HCT116 (cell line): ENCODE results near the gene GAP43. TPM values are rescaled to one million over a fixed set of nuclear protein-coding genes. Genes with fewer than 3 reads are reported as not detected.

Experiments
- ATAC-seq: fragments of 200-7000 bp; cut with Tn5 transposase; 2 replicates; pipeline ENCODE4 v1.9.1; 2020; ENCODE audit warnings: mild to moderate bottlenecking, moderate library complexity
- BruUV-seq: library from RNA; stranded (reverse); fragments of 400-500 nt; replicated peaks from 2 replicates; lab custom pipeline; 2021; lab: Mats Ljungman, UMichigan
- CTCF ChIA-PET: fragments of 300-600 bp; sonication (Branson Sonifier 250); formaldehyde crosslinking; loops from one replicate; lab custom pipeline; 2021; ENCODE audit warnings: antibody characterized with exemption; lab: Charles Lee
- POLR2A ChIA-PET: fragments of 300-600, 350-600 bp; sonication (Branson Sonifier 250); formaldehyde crosslinking; loops from one replicate; lab custom pipeline; 2021; ENCODE audit warnings: antibody characterized with exemption; lab: Charles Lee
- RAD21 ChIA-PET, 2 experiments: fragments of 300-600 bp; sonication (Branson Sonifier 250); formaldehyde crosslinking; loops; one replicate each; lab custom pipeline; 2023; ENCODE audit warnings: low total read pairs in 2 of 2; ENCODE audit not compliant: uncharacterized antibody in 2 of 2, unreplicated experiment in 2 of 2, low non-redundant PET in 1 of 2; lab: Charles Lee
- DNase-seq: peaks from one replicate; pipeline ENCODE4 v3.0.0-alpha.2; 2010; ENCODE audit warnings: low read depth, low spot score
- H2AFZ ChIP-seq: fragments of 200-600 bp; shearing (Covaris generic), sonication (generic); 2 replicates; pipeline ENCODE4 v1.6.1; 2017; ENCODE audit warnings: low read depth, mixed run types, mixed read lengths, antibody characterized with exemption, low read length; ENCODE audit not compliant: poor library complexity, severe bottlenecking
- H3K27ac ChIP-seq: 2 replicates; pipeline ENCODE4 v1.5.1; 2012; ENCODE audit warnings: low read depth, low read length
- H3K27me3 ChIP-seq: fragments of 200-600 bp; sonication (generic); 2 replicates; pipeline ENCODE4 v1.6.1; 2016; ENCODE audit warnings: mixed run types, low read length, mixed read lengths; ENCODE audit not compliant: insufficient read depth
- H3K36me3 ChIP-seq, 2 experiments: fragments of 200-500 bp in 1 of 2; fragments of 200-600 bp in 1 of 2; sonication (Bioruptor generic) in 1 of 2; sonication (generic) in 1 of 2; 2 replicates each; pipeline versions ENCODE4 v1.5.1 to v1.6.1; 2014 to 2016; ENCODE audit warnings: low read length in 2 of 2, inconsistent platforms in 1 of 2, mixed read lengths in 1 of 2, mixed run types in 1 of 2; ENCODE audit not compliant: insufficient read depth in 2 of 2, control insufficient read depth in 1 of 2
- H3K4me1 ChIP-seq, 2 experiments: fragments of 200-600 bp in 1 of 2; sonication (generic) in 1 of 2; 2 replicates each; pipeline versions ENCODE4 v1.5.1 to v1.6.1; 2012 to 2017; ENCODE audit warnings: low read length in 2 of 2, inconsistent platforms in 1 of 2, mild to moderate bottlenecking in 1 of 2, mixed read lengths in 1 of 2, mixed run types in 1 of 2, moderate library complexity in 1 of 2; ENCODE audit not compliant: insufficient read depth in 2 of 2, control insufficient read depth in 1 of 2
- H3K4me2 ChIP-seq: fragments of 200-600 bp; sonication (generic); 2 replicates; pipeline ENCODE4 v1.6.1; 2017; ENCODE audit warnings: mixed run types, low read length, mixed read lengths
- H3K4me3 ChIP-seq, 2 experiments: fragments of 200-600 bp in 1 of 2; sonication (generic) in 1 of 2; replicated peaks in 1 of 2; 2 replicates each; pipeline ENCODE4 v1.5.1; 2011 to 2016; ENCODE audit warnings: low read length in 2 of 2, control low read depth in 1 of 2, low read depth in 1 of 2, mild to moderate bottlenecking in 1 of 2, mixed read lengths in 1 of 2, mixed run types in 1 of 2
- H3K79me2 ChIP-seq: fragments of 200-600 bp; sonication (generic); 2 replicates; pipeline ENCODE4 v1.6.1; 2017; ENCODE audit warnings: mild to moderate bottlenecking, mixed run types, low read length, moderate library complexity, mixed read lengths; ENCODE audit not compliant: insufficient read depth
- H3K9ac ChIP-seq: fragments of 200-600 bp; sonication (generic); 2 replicates; pipeline ENCODE4 v1.6.1; 2016; ENCODE audit warnings: low read length, mixed read lengths
- H3K9me2 ChIP-seq: fragments of 200-600 bp; sonication (generic), shearing (Covaris generic); 2 replicates; pipeline ENCODE4 v1.6.1; 2017; ENCODE audit warnings: mixed run types, mild to moderate bottlenecking, moderate library complexity; ENCODE audit not compliant: insufficient read depth
- H3K9me3 ChIP-seq, 2 experiments: fragments of 200-500 bp in 1 of 2; fragments of 200-600 bp in 1 of 2; sonication (Bioruptor generic) in 1 of 2; sonication (generic) in 1 of 2; 2 replicates each; pipeline ENCODE4 v1.6.1; 2014 to 2017; ENCODE audit warnings: low read length in 2 of 2, mixed read lengths in 2 of 2, inconsistent platforms in 1 of 2, low read depth in 1 of 2, mild to moderate bottlenecking in 1 of 2, mixed run types in 1 of 2, moderate library complexity in 1 of 2; ENCODE audit not compliant: control insufficient read depth in 1 of 2, insufficient read depth in 1 of 2
- H4K20me1 ChIP-seq: fragments of 200-600 bp; sonication (generic), shearing (Covaris generic); 2 replicates; pipeline ENCODE4 v1.6.1; 2017; ENCODE audit warnings: mixed run types, mild to moderate bottlenecking, moderate library complexity; ENCODE audit not compliant: insufficient read depth
- CBX3 ChIP-seq: IDR thresholded peaks from 2 replicates; pipeline ENCODE4 v1.6.1; 2012; ENCODE audit warnings: low read depth
- CEBPB ChIP-seq: IDR thresholded peaks from 2 replicates; pipeline ENCODE4 v1.6.1; 2012; ENCODE audit warnings: low read depth
- EGR1 ChIP-seq: IDR thresholded peaks from 2 replicates; pipeline ENCODE4 v1.6.1; 2012; ENCODE audit warnings: low read depth
- ELF1 ChIP-seq: IDR thresholded peaks from 2 replicates; pipeline ENCODE4 v1.6.1; 2012; ENCODE audit warnings: low read depth, borderline replicate concordance
- EZH2 ChIP-seq: fragments of 200-600 bp; sonication (generic); IDR thresholded peaks from 2 replicates; pipeline ENCODE4 v1.6.1; 2017; ENCODE audit warnings: antibody characterized with exemption, mixed run types
- EZH2phosphoT487 ChIP-seq: fragments of 200-600 bp; IDR thresholded peaks from 2 replicates; pipeline ENCODE4 v1.6.1; 2018; ENCODE audit warnings: antibody characterized with exemption, borderline replicate concordance
- FOSL1 ChIP-seq: IDR thresholded peaks from 2 replicates; pipeline ENCODE4 v1.6.1; 2012; ENCODE audit warnings: low read depth
- JUND ChIP-seq: IDR thresholded peaks from 2 replicates; pipeline ENCODE4 v1.6.1; 2012
- POLR2AphosphoS5 ChIP-seq: IDR thresholded peaks from 2 replicates; pipeline ENCODE4 v1.6.1; 2011; ENCODE audit warnings: mild to moderate bottlenecking, low read depth, low read length, moderate library complexity
- RAD21 ChIP-seq: IDR thresholded peaks from 2 replicates; pipeline ENCODE4 v1.6.1; 2012; ENCODE audit warnings: low read depth, mild to moderate bottlenecking
- SIN3A ChIP-seq: IDR thresholded peaks from 2 replicates; pipeline ENCODE4 v1.6.1; 2012; ENCODE audit warnings: low read depth
- SRF ChIP-seq: IDR thresholded peaks from 2 replicates; pipeline ENCODE4 v1.6.1; 2012; ENCODE audit warnings: low read depth
- ZFX ChIP-seq: fragments of 450-650 bp; IDR thresholded peaks from 2 replicates; pipeline ENCODE4 v1.6.1; 2017
- ZNF274 ChIP-seq: fragments of 200-500 bp; sonication (Bioruptor generic); IDR thresholded peaks from 2 replicates; pipeline ENCODE4 v1.6.1; 2014; ENCODE audit warnings: mild to moderate bottlenecking, low read depth, low read length, inconsistent platforms
- intact Hi-C: fragments of 100-400 bp; cut with micrococcal nuclease; formaldehyde crosslinking; loops from 2 replicates; pipeline ENCODE4 v1.10.0; 2022
- total RNA-seq: library from RNA; stranded (reverse); gene quantifications from one replicate; pipeline ENCODE4 v1.2.1, GENCODE V29; 2021; ENCODE audit not compliant: unreplicated experiment
- TF ChIP-seq, protein P1 (sequence below): IDR thresholded peaks from 2 replicates; pipeline ENCODE4 v1.6.1; 2012; ENCODE audit warnings: low read depth
- TF ChIP-seq, protein P2 (sequence below): IDR thresholded peaks from 2 replicates; pipeline ENCODE4 v1.6.1; 2011; ENCODE audit warnings: mild to moderate bottlenecking, low read length, moderate library complexity; ENCODE audit not compliant: insufficient replicate concordance; ENCODE audit errors: extremely low read depth
- TF ChIP-seq, protein P3 (sequence below): IDR thresholded peaks from 2 replicates; pipeline ENCODE4 v1.6.1; 2012

GAP43 gene
- total RNA-seq, 1 experiment from 2014 or later: not detected

DNA sequence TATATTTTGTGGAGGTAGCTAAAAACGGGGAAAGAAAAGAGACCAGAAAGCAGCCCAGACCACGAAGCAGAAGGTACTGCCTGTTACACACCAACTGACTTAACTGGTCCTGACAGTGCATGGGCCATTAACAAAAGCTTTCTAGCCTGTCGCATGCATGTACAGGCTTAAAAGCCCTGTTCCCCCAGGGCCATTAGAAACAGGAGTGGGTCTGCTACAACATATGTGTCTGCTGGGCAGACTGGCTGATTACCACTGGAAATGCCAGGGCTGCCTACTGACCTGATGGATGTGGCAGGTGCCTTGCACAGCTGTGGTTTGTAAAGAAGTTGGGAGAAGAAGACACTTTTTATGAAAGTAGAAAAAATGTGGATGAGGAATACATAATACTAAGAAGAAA, 137.4 kb downstream of the GAP43 start:
- Histone ChIP-seq H3K4me2 (no peak overlapping the region), H3K9me3 (no peaks in the 10 kb centered on the region), H3K27me3 (no peaks in the 10 kb centered on the region), H2AFZ (no peak overlapping the region), H3K9ac (no peak overlapping the region), H3K27ac (no peak overlapping the region), H3K4me1 (no peaks in the 10 kb centered on the region), H3K9me2 (no peaks in the 10 kb centered on the region), H4K20me1 (no peaks in the 10 kb centered on the region), H3K4me3 (no peak overlapping the region), H3K79me2 (no peaks in the 10 kb centered on the region), H3K36me3 (no peaks in the 10 kb centered on the region)
- intact Hi-C loops: no loop called here
- TF ChIP-seq ZNF274: no peak
- TF ChIP-seq EZH2: no peak
- TF ChIP-seq ZFX: no peak
- TF ChIP-seq SRF: no peak
- no peak for TF ChIP-seq JUND
- no peak for TF ChIP-seq EGR1
- TF ChIP-seq EZH2phosphoT487: no peak
- TF ChIP-seq CBX3: no peak
- no peak for TF ChIP-seq ELF1
- TF ChIP-seq CEBPB: no peak
- ChIA-PET POLR2A (no interaction called here), CTCF (no interaction called here), RAD21 (no interaction called here)
- no peak for DNase-seq
- BruUV-seq: no TSS peak
- no peak for ATAC-seq

DNA sequence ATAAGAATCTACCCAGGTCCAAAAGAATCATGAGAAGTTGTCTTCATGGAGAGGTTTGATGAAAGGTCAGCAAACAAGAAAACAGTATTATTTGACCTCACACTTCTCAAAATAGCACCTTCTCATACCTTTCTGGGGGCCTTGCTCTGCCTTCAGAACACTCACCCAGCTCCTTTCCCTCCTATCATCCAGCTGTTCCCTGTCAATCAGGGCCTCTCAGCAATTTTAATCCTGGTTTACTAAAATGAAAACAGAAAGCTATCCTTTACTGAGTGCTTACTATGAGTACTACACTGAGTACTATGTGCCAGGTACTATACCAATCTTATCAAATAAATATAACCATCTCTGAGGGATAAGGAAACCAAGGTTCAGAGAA, 138.6 kb downstream of the GAP43 start:
- CTCF ChIA-PET: no interaction called here
- no peaks in the 10 kb centered on the region for H3K9me2 ChIP-seq
- H3K79me2 ChIP-seq: no peaks in the 10 kb centered on the region
- no peaks in the 10 kb centered on the region for H4K20me1 ChIP-seq
- no peaks in the 10 kb centered on the region for H3K27me3 ChIP-seq
- DNase-seq (no peak), ATAC-seq (no peak)
- no peak overlapping the region for H3K27ac ChIP-seq
- H3K4me2 ChIP-seq: no peak overlapping the region
- H2AFZ ChIP-seq: no peak overlapping the region
- intact Hi-C loops: no loop called here
- H3K4me1 ChIP-seq: peaks cover 2 to 10% of the 10 kb centered on the region in 2 experiments; a peak in 3 of 4 replicates
- RAD21 ChIA-PET: no interaction called here
- no peaks in the 10 kb centered on the region for H3K36me3 ChIP-seq
- no TSS peak for BruUV-seq
- TF ChIP-seq, protein P1, sequence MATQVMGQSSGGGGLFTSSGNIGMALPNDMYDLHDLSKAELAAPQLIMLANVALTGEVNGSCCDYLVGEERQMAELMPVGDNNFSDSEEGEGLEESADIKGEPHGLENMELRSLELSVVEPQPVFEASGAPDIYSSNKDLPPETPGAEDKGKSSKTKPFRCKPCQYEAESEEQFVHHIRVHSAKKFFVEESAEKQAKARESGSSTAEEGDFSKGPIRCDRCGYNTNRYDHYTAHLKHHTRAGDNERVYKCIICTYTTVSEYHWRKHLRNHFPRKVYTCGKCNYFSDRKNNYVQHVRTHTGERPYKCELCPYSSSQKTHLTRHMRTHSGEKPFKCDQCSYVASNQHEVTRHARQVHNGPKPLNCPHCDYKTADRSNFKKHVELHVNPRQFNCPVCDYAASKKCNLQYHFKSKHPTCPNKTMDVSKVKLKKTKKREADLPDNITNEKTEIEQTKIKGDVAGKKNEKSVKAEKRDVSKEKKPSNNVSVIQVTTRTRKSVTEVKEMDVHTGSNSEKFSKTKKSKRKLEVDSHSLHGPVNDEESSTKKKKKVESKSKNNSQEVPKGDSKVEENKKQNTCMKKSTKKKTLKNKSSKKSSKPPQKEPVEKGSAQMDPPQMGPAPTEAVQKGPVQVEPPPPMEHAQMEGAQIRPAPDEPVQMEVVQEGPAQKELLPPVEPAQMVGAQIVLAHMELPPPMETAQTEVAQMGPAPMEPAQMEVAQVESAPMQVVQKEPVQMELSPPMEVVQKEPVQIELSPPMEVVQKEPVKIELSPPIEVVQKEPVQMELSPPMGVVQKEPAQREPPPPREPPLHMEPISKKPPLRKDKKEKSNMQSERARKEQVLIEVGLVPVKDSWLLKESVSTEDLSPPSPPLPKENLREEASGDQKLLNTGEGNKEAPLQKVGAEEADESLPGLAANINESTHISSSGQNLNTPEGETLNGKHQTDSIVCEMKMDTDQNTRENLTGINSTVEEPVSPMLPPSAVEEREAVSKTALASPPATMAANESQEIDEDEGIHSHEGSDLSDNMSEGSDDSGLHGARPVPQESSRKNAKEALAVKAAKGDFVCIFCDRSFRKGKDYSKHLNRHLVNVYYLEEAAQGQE: no peak
- no peak for TF ChIP-seq RAD21
- no peak for TF ChIP-seq POLR2AphosphoS5
- TF ChIP-seq, protein P2, sequence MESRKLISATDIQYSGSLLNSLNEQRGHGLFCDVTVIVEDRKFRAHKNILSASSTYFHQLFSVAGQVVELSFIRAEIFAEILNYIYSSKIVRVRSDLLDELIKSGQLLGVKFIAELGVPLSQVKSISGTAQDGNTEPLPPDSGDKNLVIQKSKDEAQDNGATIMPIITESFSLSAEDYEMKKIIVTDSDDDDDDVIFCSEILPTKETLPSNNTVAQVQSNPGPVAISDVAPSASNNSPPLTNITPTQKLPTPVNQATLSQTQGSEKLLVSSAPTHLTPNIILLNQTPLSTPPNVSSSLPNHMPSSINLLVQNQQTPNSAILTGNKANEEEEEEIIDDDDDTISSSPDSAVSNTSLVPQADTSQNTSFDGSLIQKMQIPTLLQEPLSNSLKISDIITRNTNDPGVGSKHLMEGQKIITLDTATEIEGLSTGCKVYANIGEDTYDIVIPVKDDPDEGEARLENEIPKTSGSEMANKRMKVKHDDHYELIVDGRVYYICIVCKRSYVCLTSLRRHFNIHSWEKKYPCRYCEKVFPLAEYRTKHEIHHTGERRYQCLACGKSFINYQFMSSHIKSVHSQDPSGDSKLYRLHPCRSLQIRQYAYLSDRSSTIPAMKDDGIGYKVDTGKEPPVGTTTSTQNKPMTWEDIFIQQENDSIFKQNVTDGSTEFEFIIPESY: no peak
- TF ChIP-seq FOSL1: no peak
- TF ChIP-seq ZFX: no peak
- TF ChIP-seq JUND: no peak
- no peak for TF ChIP-seq EZH2phosphoT487
- TF ChIP-seq, protein P3, sequence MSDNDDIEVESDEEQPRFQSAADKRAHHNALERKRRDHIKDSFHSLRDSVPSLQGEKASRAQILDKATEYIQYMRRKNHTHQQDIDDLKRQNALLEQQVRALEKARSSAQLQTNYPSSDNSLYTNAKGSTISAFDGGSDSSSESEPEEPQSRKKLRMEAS: no peak
- TF ChIP-seq CBX3: no peak
- no peak for TF ChIP-seq SIN3A
- no peak for TF ChIP-seq ZNF274
- TF ChIP-seq CEBPB: no peak
- no peak overlapping the region for H3K4me3 ChIP-seq
- no peaks in the 10 kb centered on the region for H3K9me3 ChIP-seq
- no peak overlapping the region for H3K9ac ChIP-seq
- POLR2A ChIA-PET: no interaction called here
